H1 (cell line): ENCODE measurements around the gene ELMO1. TPM values are rescaled to one million over a fixed set of nuclear protein-coding genes. Genes with fewer than 3 reads are reported as not detected.

Experiments
- CTCF ChIA-PET: fragments of 300-600 bp; sonication (Branson Sonifier 250); formaldehyde crosslinking; loops from one replicate; lab custom pipeline; 2021; ENCODE audit not compliant: partially characterized antibody; lab: Charles Lee
- POLR2A ChIA-PET: fragments of 300-600 bp; sonication (Branson Sonifier 250); formaldehyde crosslinking; loops from one replicate; lab custom pipeline; 2021; ENCODE audit warnings: inconsistent platforms; ENCODE audit not compliant: partially characterized antibody; lab: Charles Lee
- DNase-seq, 2 experiments: peaks; one replicate each; pipeline versions ENCODE4 v3.0.0 to v3.0.0-alpha.2; 2010 to 2022; ENCODE audit warnings: low spot score in 2 of 2, low read depth in 1 of 2, mixed read lengths in 1 of 2
- FAIRE-seq: peaks from 2 replicates; lab custom pipeline; 2011; peaks lifted over from hg19 to GRCh38; lab: Jason Lieb, UNC
- H2AFZ ChIP-seq: 2 replicates; pipeline ENCODE4 v1.8.1; 2012; ENCODE audit warnings: low read length, inconsistent platforms
- H2AK5ac ChIP-seq: 2 replicates; pipeline ENCODE4 v1.6.1; 2013; ENCODE audit warnings: low read depth, low read length
- H2BK120ac ChIP-seq: replicated peaks from 2 replicates; pipeline ENCODE3; 2013; ENCODE audit warnings: low read depth, low read length, inconsistent platforms
- H2BK12ac ChIP-seq: 2 replicates; pipeline ENCODE4 v1.6.1; 2013; ENCODE audit warnings: low read depth, low read length
- H2BK15ac ChIP-seq: 2 replicates; pipeline ENCODE4 v1.6.1; 2013; ENCODE audit warnings: low read length
- H2BK20ac ChIP-seq: 2 replicates; pipeline ENCODE4 v1.6.1; 2013; ENCODE audit warnings: low read length
- H2BK5ac ChIP-seq: 2 replicates; pipeline ENCODE4 v1.6.1; 2013; ENCODE audit warnings: low read depth, low read length
- H3K14ac ChIP-seq: 2 replicates; pipeline ENCODE4 v1.6.1; 2013; ENCODE audit warnings: inconsistent platforms; ENCODE audit not compliant: insufficient read length
- H3K18ac ChIP-seq: 2 replicates; pipeline ENCODE4 v1.6.1; 2013; ENCODE audit warnings: low read length; ENCODE audit errors: extremely low read depth
- H3K23ac ChIP-seq: 2 replicates; pipeline ENCODE4 v1.6.1; 2013; ENCODE audit warnings: inconsistent platforms; ENCODE audit not compliant: insufficient read length
- H3K23me2 ChIP-seq: 2 replicates; pipeline ENCODE4 v1.6.1; 2013; ENCODE audit warnings: low read depth, low read length
- H3K27ac ChIP-seq: 2 replicates; pipeline ENCODE4 v1.6.1; 2011; ENCODE audit warnings: low read depth, low read length, inconsistent platforms
- H3K27me3 ChIP-seq, 4 experiments: replicated peaks in 1 of 4; 1 replicate in 1 of 4; 2 replicates in 3 of 4; pipeline versions ENCODE4 v1.6.1 to v1.8.1; 2011 to 2013; ENCODE audit warnings: low read length in 3 of 4, mild to moderate bottlenecking in 3 of 4, inconsistent platforms in 2 of 4, mixed read lengths in 2 of 4, moderate library complexity in 1 of 4; ENCODE audit not compliant: control insufficient read depth in 3 of 4, insufficient read depth in 3 of 4; ENCODE audit errors: extremely low read depth in 1 of 4
- H3K36me3 ChIP-seq, 4 experiments: 2 replicates each; pipeline versions ENCODE4 v1.6.1 to v1.8.1; 2011 to 2013; ENCODE audit warnings: mild to moderate bottlenecking in 4 of 4, low read length in 3 of 4, moderate library complexity in 2 of 4, control low read depth in 1 of 4, inconsistent platforms in 1 of 4; ENCODE audit not compliant: insufficient read depth in 4 of 4, control insufficient read depth in 2 of 4
- H3K4ac ChIP-seq: replicated peaks from 2 replicates; pipeline ENCODE3; 2013; ENCODE audit warnings: low read length, low read depth, mixed read lengths, inconsistent platforms; ENCODE audit not compliant: insufficient read length
- H3K4me1 ChIP-seq, 4 experiments: replicated peaks in 1 of 4; 1 replicate in 1 of 4; 2 replicates in 3 of 4; pipeline versions ENCODE4 v1.6.1 to v1.8.1; 2011 to 2013; ENCODE audit warnings: low read length in 3 of 4, inconsistent platforms in 2 of 4, mixed read lengths in 1 of 4; ENCODE audit not compliant: insufficient read depth in 4 of 4, control insufficient read depth in 3 of 4
- H3K4me2 ChIP-seq, 2 experiments: 2 replicates each; pipeline versions ENCODE4 v1.6.1 to v1.8.1; 2011 to 2013; ENCODE audit warnings: low read depth in 2 of 2, low read length in 2 of 2, control low read depth in 1 of 2, inconsistent platforms in 1 of 2, mild to moderate bottlenecking in 1 of 2; ENCODE audit not compliant: insufficient read depth in 1 of 2
- H3K4me3 ChIP-seq, 4 experiments: fragments of 200-600, 300-600 bp in 1 of 4; sonication (generic), shearing (Covaris generic), sonication (Bioruptor Twin) in 1 of 4; 2 replicates each; pipeline versions ENCODE4 v1.5.1 to v1.8.1; 2011 to 2016; ENCODE audit warnings: low read length in 4 of 4, low read depth in 3 of 4, control low read depth in 2 of 4, inconsistent platforms in 2 of 4, mild to moderate bottlenecking in 2 of 4, mixed read lengths in 1 of 4, moderate library complexity in 1 of 4; ENCODE audit not compliant: insufficient read depth in 2 of 4; ENCODE audit errors: extremely low read depth in 1 of 4
- H3K56ac ChIP-seq: replicated peaks from 2 replicates; pipeline ENCODE3; 2013; ENCODE audit warnings: low read depth, mild to moderate bottlenecking, mixed read lengths, low read length, inconsistent platforms; ENCODE audit not compliant: insufficient read length
- H3K79me1 ChIP-seq: 2 replicates; pipeline ENCODE4 v1.6.1; 2013; ENCODE audit warnings: low read depth, low read length, control low read depth
- H3K79me2 ChIP-seq, 2 experiments: 2 replicates each; pipeline versions ENCODE4 v1.6.1 to v1.8.1; 2012 to 2013; ENCODE audit warnings: low read length in 2 of 2, mild to moderate bottlenecking in 2 of 2, inconsistent platforms in 1 of 2; ENCODE audit not compliant: insufficient read depth in 2 of 2, control insufficient read depth in 1 of 2
- H3K9ac ChIP-seq, 4 experiments: replicated peaks in 1 of 4; 1 replicate in 1 of 4; 2 replicates in 3 of 4; pipeline versions ENCODE4 v1.6.1 to v1.8.1; 2011 to 2013; ENCODE audit warnings: low read depth in 3 of 4, low read length in 3 of 4, control low read depth in 2 of 4, mild to moderate bottlenecking in 2 of 4, moderate library complexity in 2 of 4, inconsistent platforms in 1 of 4; ENCODE audit errors: extremely low read depth in 1 of 4
- H3K9me3 ChIP-seq, 2 experiments: 2 replicates each; pipeline versions ENCODE4 v1.6.1 to v1.8.1; 2012 to 2013; ENCODE audit warnings: mild to moderate bottlenecking in 2 of 2, moderate library complexity in 2 of 2, control low read depth in 1 of 2, inconsistent platforms in 1 of 2, low read depth in 1 of 2, low read length in 1 of 2, mixed read lengths in 1 of 2; ENCODE audit not compliant: insufficient read depth in 2 of 2
- H4K20me1 ChIP-seq, 2 experiments: replicated peaks in 1 of 2; 2 replicates each; pipeline versions ENCODE3 to v1.8.1; 2011 to 2013; ENCODE audit warnings: inconsistent platforms in 2 of 2, low read length in 2 of 2, mild to moderate bottlenecking in 1 of 2; ENCODE audit not compliant: insufficient read depth in 2 of 2, control insufficient read depth in 1 of 2
- H4K5ac ChIP-seq: 2 replicates; pipeline ENCODE4 v1.6.1; 2013; ENCODE audit warnings: low read length, low read depth, mixed read lengths, inconsistent platforms; ENCODE audit not compliant: insufficient read length
- H4K8ac ChIP-seq: 2 replicates; pipeline ENCODE4 v1.8.0; 2013; ENCODE audit warnings: mild to moderate bottlenecking, moderate library complexity, low read length, inconsistent platforms; ENCODE audit not compliant: insufficient read depth; ENCODE audit errors: extremely low read depth
- H4K91ac ChIP-seq: replicated peaks from 2 replicates; pipeline ENCODE3; 2013; ENCODE audit warnings: low read length, mixed read lengths, inconsistent platforms; ENCODE audit not compliant: insufficient read length
- BRCA1 ChIP-seq: IDR thresholded peaks from 2 replicates; pipeline ENCODE4 v1.6.1; 2012; ENCODE audit warnings: low read depth, low read length, improper control_type of control experiment
- CHD2 ChIP-seq: IDR thresholded peaks from 2 replicates; pipeline ENCODE4 v1.6.1; 2012; ENCODE audit warnings: low read length, improper control_type of control experiment
- FOSL1 ChIP-seq: IDR thresholded peaks from 2 replicates; pipeline ENCODE4 v1.6.1; 2011; ENCODE audit warnings: mild to moderate bottlenecking, low read depth, low read length, moderate library complexity; ENCODE audit not compliant: insufficient read depth
- GTF2F1 ChIP-seq: IDR thresholded peaks from 2 replicates; pipeline ENCODE4 v1.6.1; 2012; ENCODE audit warnings: low read depth, low read length, improper control_type of control experiment, borderline replicate concordance
- HDAC6 ChIP-seq: IDR thresholded peaks from one replicate; pipeline ENCODE4 v1.7.1; 2012; ENCODE audit warnings: low read depth, mild to moderate bottlenecking, inconsistent platforms, low read length, moderate library complexity
- JUN ChIP-seq: IDR thresholded peaks from 2 replicates; pipeline ENCODE4 v1.6.1; 2011; ENCODE audit warnings: low read depth, mild to moderate bottlenecking, improper control_type of control experiment, low read length
- JUND ChIP-seq: IDR thresholded peaks from 2 replicates; pipeline ENCODE4 v1.6.1; 2011; ENCODE audit warnings: mild to moderate bottlenecking, improper control_type of control experiment, low read length
- MAFK ChIP-seq: IDR thresholded peaks from 2 replicates; pipeline ENCODE4 v1.6.1; 2012; ENCODE audit warnings: low read depth, mild to moderate bottlenecking, improper control_type of control experiment, low read length
- PHF8 ChIP-seq: fragments of 200-600 bp; sonication (generic); conservative IDR thresholded peaks from 2 replicates; pipeline ENCODE4 v1.7.1; 2012; ENCODE audit warnings: low read depth, mild to moderate bottlenecking, inconsistent platforms, low read length, moderate library complexity
- POLR2A ChIP-seq, 2 experiments: IDR thresholded peaks; 1 replicate in 1 of 2; 2 replicates in 1 of 2; pipeline ENCODE4 v1.6.1; 2011; ENCODE audit warnings: low read depth in 2 of 2, low read length in 2 of 2, mild to moderate bottlenecking in 2 of 2; ENCODE audit errors: control extremely low read depth in 1 of 2
- POU5F1 ChIP-seq: IDR thresholded peaks from 2 replicates; pipeline ENCODE4 v1.6.1; 2011; ENCODE audit warnings: low read depth, mild to moderate bottlenecking, low read length, moderate library complexity
- RAD21 ChIP-seq, 2 experiments: IDR thresholded peaks in 1 of 2; conservative IDR thresholded peaks in 1 of 2; 2 replicates each; pipeline ENCODE4 v1.6.1; 2011; ENCODE audit warnings: low read depth in 2 of 2, low read length in 2 of 2, improper control_type of control experiment in 1 of 2, inconsistent platforms in 1 of 2, mild to moderate bottlenecking in 1 of 2, moderate library complexity in 1 of 2
- RXRA ChIP-seq: IDR thresholded peaks from 2 replicates; pipeline ENCODE4 v1.6.1; 2011; ENCODE audit warnings: low read depth, mild to moderate bottlenecking, low read length, moderate library complexity; ENCODE audit not compliant: insufficient read depth
- SIRT6 ChIP-seq: IDR thresholded peaks from one replicate; pipeline ENCODE4 v1.7.1; 2012; ENCODE audit warnings: low read length, inconsistent platforms
- SP1 ChIP-seq: IDR thresholded peaks from 2 replicates; pipeline ENCODE4 v1.6.1; 2011; ENCODE audit warnings: low read depth, low read length
- TAF1 ChIP-seq: IDR thresholded peaks from 2 replicates; pipeline ENCODE4 v1.6.1; 2011; ENCODE audit warnings: mild to moderate bottlenecking, low read depth, low read length
- YY1 ChIP-seq: IDR thresholded peaks from 2 replicates; pipeline ENCODE4 v1.6.1; 2011; ENCODE audit warnings: low read depth, mild to moderate bottlenecking, low read length
- WGBS, 2 experiments: shearing (Covaris generic) in 1 of 2; methylation state at CpG; one replicate each; pipeline versions ENCODE4 v1.1.6 to v1.1.7; 2013 to 2015; ENCODE audit warnings: low lambda C conversion rate in 2 of 2, mixed read lengths in 2 of 2, inconsistent platforms in 1 of 2, low coverage in 1 of 2, missing lambda C conversion rate in 1 of 2; ENCODE audit not compliant: insufficient replicate concordance in 2 of 2, insufficient coverage in 1 of 2, insufficient read length in 1 of 2; ENCODE audit errors: extremely low coverage in 1 of 2, missing lambda C conversion rate in 1 of 2; 5-methylcytosine and 5-hydroxymethylcytosine counted together
- polyA plus RNA-seq, 7 experiments: library from polyadenylated mRNA; depleted of rRNA in 3 of 7; stranded (reverse) in 5 of 7; unstranded in 2 of 7; fragments of >200 nt in 5 of 7; fragments of 200-250 nt in 2 of 7; gene quantifications; 1 replicate in 5 of 7; 2 replicates in 1 of 7; 4 replicates in 1 of 7; pipeline versions ENCODE4 v1.2.1 to v1.2.3, GENCODE V29; 2011 to 2013; ENCODE audit warnings: missing spikeins in 2 of 7, mixed read lengths in 2 of 7
- total RNA-seq: library from RNA; stranded (reverse); fragmentation: NEBNext Ultra II Directional; extraction: Animal tissue kit (Norgen Biotek cat#: 25700); gene quantifications from 2 replicates; pipeline ENCODE4 v1.2.1, GENCODE V29; 2021

Gene ELMO1
- total and polyA plus RNA-seq, 2 of the 8 experiments (the other 6 are each of a cell fraction or from before 2014, with no cell fraction given): 18.4 to 21.0 TPM

DNA sequence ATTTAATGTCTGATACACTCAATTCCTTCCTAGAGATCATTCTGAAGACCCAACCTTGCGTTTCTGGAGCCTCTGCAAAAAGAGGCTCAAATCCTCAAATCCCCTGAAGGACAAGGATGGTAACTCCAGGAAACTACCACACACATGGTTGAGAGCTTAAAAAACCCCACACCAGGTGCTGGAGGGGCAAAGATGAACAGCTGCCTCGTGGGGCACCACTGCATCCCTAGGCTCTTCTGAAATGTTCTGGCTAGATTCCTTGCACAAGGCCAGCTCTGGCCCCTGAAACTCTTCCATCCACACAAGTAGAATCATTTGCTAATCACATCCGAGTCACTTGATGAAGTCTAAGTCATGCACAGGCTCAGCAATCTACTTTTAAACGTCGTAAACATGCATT is 286.6 kb downstream of the ELMO1 start:
- H3K23me2 ChIP-seq: no peaks in the 10 kb centered on the region
- H3K4me3 ChIP-seq: no peak overlapping the region
- TF ChIP-seq FOSL1 (no peak), HDAC6 (no peak), PHF8 (no peak), JUN (no peak), BRCA1 (no peak), GTF2F1 (no peak), MAFK (no peak), POU5F1 (no peak), RAD21 (IDR thresholded peaks at IDR 0.05 in 1 of 2, conservative IDR thresholded peaks at IDR 0.05 in 1 of 2; ENCODE audit: low read depth in 2 of 2, low read length in 2 of 2) (no peak), SIRT6 (no peak), SP1 (no peak), YY1 (no peak), TAF1 (no peak), POLR2A (IDR thresholded peaks at IDR 0.05; ENCODE audit: control extremely low read depth in 1 of 2, low read depth in 2 of 2, low read length in 2 of 2) (no peak), JUND (no peak), RXRA (no peak), CHD2 (no peak)
- no peak overlapping the region for H2BK5ac ChIP-seq
- no peak overlapping the region for H3K27ac ChIP-seq
- no peaks in the 10 kb centered on the region for H3K36me3 ChIP-seq
- no peak overlapping the region for H3K23ac ChIP-seq
- no peak overlapping the region for H2AFZ ChIP-seq
- no peak overlapping the region for H3K4ac ChIP-seq
- no peak overlapping the region for H3K4me2 ChIP-seq
- no peaks in the 10 kb centered on the region for H3K79me2 ChIP-seq
- H2BK20ac ChIP-seq: no peak overlapping the region
- H3K9me3 ChIP-seq: no peaks in the 10 kb centered on the region
- no peaks in the 10 kb centered on the region for H3K27me3 ChIP-seq
- H3K79me1 ChIP-seq: no peaks in the 10 kb centered on the region
- ChIA-PET POLR2A (no interaction called here), CTCF (interaction anchor here (0.8 to 1.6 kb wide), 4 partner anchors 10 to 399 kb away, joined by 3 to 4 read pairs (median 4); no protein-coding TSS in a partner anchor)
- FAIRE-seq: no peak
- no peak overlapping the region for H4K91ac ChIP-seq
- H3K56ac ChIP-seq: no peak overlapping the region
- no peak overlapping the region for H2BK120ac ChIP-seq
- no peaks in the 10 kb centered on the region for H4K20me1 ChIP-seq
- no peak overlapping the region for H3K9ac ChIP-seq
- WGBS, 2 experiments: 73% methylated on average over 5 of the region's 5 CpGs; no CpG with 5 or more reads in 1 of the 2 experiments
- no peaks in the 10 kb centered on the region for H3K4me1 ChIP-seq
- H2BK12ac ChIP-seq: no peak overlapping the region
- no peak overlapping the region for H3K14ac ChIP-seq
- no peak overlapping the region for H2AK5ac ChIP-seq
- DNase-seq: no peak
- H2BK15ac ChIP-seq: no peak overlapping the region
- H4K8ac ChIP-seq: no peak overlapping the region
- no peak overlapping the region for H4K5ac ChIP-seq
- no peak overlapping the region for H3K18ac ChIP-seq
